Hair follicle dermal papilla cell (primary cell): ENCODE measurements around the gene TRO. TPM values are rescaled to one million over a fixed set of nuclear protein-coding genes. Genes with fewer than 3 reads are reported as not detected.

ENCODE experiments used
- small RNA-seq: library from RNA; depleted of rRNA; stranded (forward); fragments of <200 nt; gene quantifications from one replicate; pipeline ENCODE3, GENCODE V24; 2012
- total RNA-seq: library from RNA; depleted of rRNA; stranded (reverse); fragments of >200 nt; gene quantifications from 2 replicates; pipeline ENCODE4 v1.2.3, GENCODE V29; 2012

The TRO gene
- 21.0 and 24.2 TPM in 2 replicates for total RNA-seq

GRCh38 chrX:54920610-54921426, at the start of gene TRO:
Gene TRO (plus strand): TSS chrX:54920824. CDS start chrX:54922247, 1,423 bp downstream.

Small RNA genes lying within 50 kb of the gene (small RNA-seq; reads per million reads assigned to genes)
- gene RF00614 = not detected

Other genes starting within 250 kb of the TRO start
- gene ITIH6, start 122.6 kb upstream of the TRO start, total RNA-seq = not detected in 2 replicates
- 288 and 308 TPM in 2 replicates for gene MAGED2, start 113.1 kb upstream of the TRO start, total RNA-seq
- gene PFKFB1, start 73.4 kb downstream of the TRO start, total RNA-seq = 0.12 and 0.16 TPM in 2 replicates
- 6.3 and 7.8 TPM in 2 replicates for gene APEX2, start 79.5 kb downstream of the TRO start, total RNA-seq
- not detected in 2 replicates for gene ALAS2, start 110.2 kb downstream of the TRO start, total RNA-seq
- gene PAGE2B, start 154.2 kb downstream of the TRO start, total RNA-seq = not detected in 2 replicates
- not detected in 2 replicates for gene PAGE2, start 168.2 kb downstream of the TRO start, total RNA-seq